ENCODE data around the gene SULT6B1. TPM values are rescaled to one million over a fixed set of nuclear protein-coding genes. Genes with fewer than 3 reads are reported as not detected.
"Not testable (repeated sequence)": the region's sequence is repeated elsewhere in the genome, so short reads cannot be mapped to it uniquely, and the experiment has no call there.

The SULT6B1 gene
- total RNA-seq, 4 donors from 2014 or later, result not detected

DNA sequence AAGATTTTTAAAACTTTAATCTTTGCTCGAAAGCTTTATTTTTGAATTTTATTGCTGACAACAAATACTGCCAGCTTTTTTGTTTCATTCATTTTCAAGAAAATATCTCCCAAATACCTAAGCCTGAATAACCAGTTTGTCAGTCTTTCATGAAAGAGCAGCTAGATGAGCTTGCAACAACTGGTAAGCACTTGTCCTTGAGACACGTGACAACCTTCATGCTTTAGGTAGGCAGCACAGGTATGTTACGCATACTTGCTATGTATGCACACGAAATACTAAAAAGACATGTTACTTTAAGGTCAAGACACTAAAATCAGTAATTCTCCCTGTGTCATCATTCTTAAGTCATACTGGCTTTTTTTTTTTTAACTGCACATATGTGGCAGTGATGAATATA, 30.6 kb upstream of the SULT6B1 start:
- no peak for DNase-seq
- TF ChIP-seq, protein P1, sequence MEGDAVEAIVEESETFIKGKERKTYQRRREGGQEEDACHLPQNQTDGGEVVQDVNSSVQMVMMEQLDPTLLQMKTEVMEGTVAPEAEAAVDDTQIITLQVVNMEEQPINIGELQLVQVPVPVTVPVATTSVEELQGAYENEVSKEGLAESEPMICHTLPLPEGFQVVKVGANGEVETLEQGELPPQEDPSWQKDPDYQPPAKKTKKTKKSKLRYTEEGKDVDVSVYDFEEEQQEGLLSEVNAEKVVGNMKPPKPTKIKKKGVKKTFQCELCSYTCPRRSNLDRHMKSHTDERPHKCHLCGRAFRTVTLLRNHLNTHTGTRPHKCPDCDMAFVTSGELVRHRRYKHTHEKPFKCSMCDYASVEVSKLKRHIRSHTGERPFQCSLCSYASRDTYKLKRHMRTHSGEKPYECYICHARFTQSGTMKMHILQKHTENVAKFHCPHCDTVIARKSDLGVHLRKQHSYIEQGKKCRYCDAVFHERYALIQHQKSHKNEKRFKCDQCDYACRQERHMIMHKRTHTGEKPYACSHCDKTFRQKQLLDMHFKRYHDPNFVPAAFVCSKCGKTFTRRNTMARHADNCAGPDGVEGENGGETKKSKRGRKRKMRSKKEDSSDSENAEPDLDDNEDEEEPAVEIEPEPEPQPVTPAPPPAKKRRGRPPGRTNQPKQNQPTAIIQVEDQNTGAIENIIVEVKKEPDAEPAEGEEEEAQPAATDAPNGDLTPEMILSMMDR (IDR thresholded peaks at IDR 0.05), result no peak
- no peak for TF ChIP-seq EP300 (IDR thresholded peaks at IDR 0.05; ENCODE audit: low read depth)
- TF ChIP-seq POLR2A (IDR thresholded peaks at IDR 0.05), result no peak
- TF ChIP-seq POLR2AphosphoS5 (IDR thresholded peaks at IDR 0.05), result no peak
- intact Hi-C loops (cut with DNase I; ENCODE audit: low total_unique reads) (no loop called here), in situ Hi-C loops (cut with MboI; ENCODE audit: low pct_ligation_motif_present in 1 of 4, low pct_unique_long_range_greater_than_20kb in 1 of 4, low sequenced_read_pairs in 3 of 4) (no loop called here)
- H3K27me3 ChIP-seq, result no peaks in the 10 kb centered on the region
- no peak overlapping the region for H3K27ac ChIP-seq
- H3K36me3 ChIP-seq, result peaks cover 0 to 72% (median 32%) of the 10 kb centered on the region in 4 donors
- no peak overlapping the region for H3K4me3 ChIP-seq
- no peaks in the 10 kb centered on the region for H3K4me1 ChIP-seq
- WGBS, 2 donors (ENCODE audit: low coverage in 1 of 2), result 96% methylated on average over 4 of the region's 4 CpGs
- no peaks in the 10 kb centered on the region for H3K9me3 ChIP-seq

DNA sequence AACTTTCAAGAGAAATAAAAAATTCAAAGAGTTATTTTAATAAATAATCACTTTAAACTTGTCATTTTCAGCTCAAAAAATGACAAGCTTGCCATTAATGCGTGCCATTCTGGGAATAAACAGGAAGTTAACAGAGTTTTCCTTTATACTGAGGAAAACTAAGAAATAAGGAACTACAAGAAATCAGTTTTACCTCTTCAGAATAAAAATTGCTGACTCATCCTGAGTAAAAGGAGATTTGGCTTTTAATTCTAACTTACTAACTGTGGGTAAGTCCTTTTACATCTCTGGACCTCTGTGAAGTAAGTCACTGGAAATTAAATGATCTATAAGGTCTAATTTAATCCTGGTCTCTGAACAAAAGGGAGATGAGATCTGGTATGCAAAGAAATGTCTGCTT, 26.8 kb upstream of the SULT6B1 start:
- in situ Hi-C loops (cut with MboI; ENCODE audit: low pct_ligation_motif_present in 1 of 4, low pct_unique_long_range_greater_than_20kb in 1 of 4, low sequenced_read_pairs in 3 of 4), result no loop called here
- intact Hi-C loops (cut with DNase I; ENCODE audit: low total_unique reads), result no loop called here
- Histone ChIP-seq H3K27ac (no peak overlapping the region), H3K4me3 (no peak overlapping the region), H3K9me3 (no peaks in the 10 kb centered on the region), H3K4me1 (no peaks in the 10 kb centered on the region), H3K27me3 (no peaks in the 10 kb centered on the region), H3K36me3 (peaks cover 0 to 77% (median 35%) of the 10 kb centered on the region in 4 donors)
- DNase-seq, result no peak
- TF ChIP-seq, protein P1 (IDR thresholded peaks at IDR 0.05), result no peak
- no peak for TF ChIP-seq POLR2A (IDR thresholded peaks at IDR 0.05)
- no peak for TF ChIP-seq POLR2AphosphoS5 (IDR thresholded peaks at IDR 0.05)
- no peak for TF ChIP-seq EP300 (IDR thresholded peaks at IDR 0.05; ENCODE audit: low read depth)
- 82 to 89% methylated on average over 1 of the region's 1 CpG for WGBS, 2 donors (ENCODE audit: low coverage in 1 of 2)

DNA sequence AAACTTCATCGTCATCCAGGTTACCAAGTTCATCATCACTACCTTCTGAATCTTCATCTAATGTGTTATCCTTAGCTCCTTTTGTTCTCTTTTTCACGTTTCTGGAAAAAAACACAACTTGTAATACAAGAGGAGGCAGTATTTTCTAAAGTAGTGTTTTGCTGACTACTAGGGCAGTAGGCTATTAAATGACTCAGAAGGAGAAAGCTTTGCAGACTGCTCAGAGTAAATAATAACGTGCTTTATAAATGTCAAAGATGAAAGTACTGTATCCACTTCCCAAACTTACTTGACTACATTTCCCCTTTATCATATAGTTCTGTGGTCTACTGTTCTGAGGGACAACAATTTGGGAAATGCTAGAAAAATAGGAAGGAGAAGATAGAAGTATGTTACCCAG, 23.5 kb upstream of the SULT6B1 start:
- intact Hi-C loops (cut with DNase I; ENCODE audit: low total_unique reads) (no loop called here), in situ Hi-C loops (cut with MboI; ENCODE audit: low pct_ligation_motif_present in 1 of 4, low pct_unique_long_range_greater_than_20kb in 1 of 4, low sequenced_read_pairs in 3 of 4) (no loop called here)
- 69 to 71% methylated on average over 3 of the region's 3 CpGs for WGBS, 2 donors (ENCODE audit: low coverage in 1 of 2)
- no peak for DNase-seq
- no peak for TF ChIP-seq EP300 (IDR thresholded peaks at IDR 0.05; ENCODE audit: low read depth)
- TF ChIP-seq POLR2AphosphoS5 (IDR thresholded peaks at IDR 0.05), result no peak
- TF ChIP-seq POLR2A (IDR thresholded peaks at IDR 0.05), result no peak
- TF ChIP-seq, protein P1 (IDR thresholded peaks at IDR 0.05), result no peak
- H3K27me3 ChIP-seq, result no peaks in the 10 kb centered on the region
- no peak overlapping the region for H3K27ac ChIP-seq
- H3K9me3 ChIP-seq, result peaks cover 11 to 16% of the 10 kb centered on the region in 2 donors
- peaks cover 0 to 95% (median 41%) of the 10 kb centered on the region in 4 donors for H3K36me3 ChIP-seq
- no peak overlapping the region for H3K4me3 ChIP-seq
- no peaks in the 10 kb centered on the region for H3K4me1 ChIP-seq

DNA sequence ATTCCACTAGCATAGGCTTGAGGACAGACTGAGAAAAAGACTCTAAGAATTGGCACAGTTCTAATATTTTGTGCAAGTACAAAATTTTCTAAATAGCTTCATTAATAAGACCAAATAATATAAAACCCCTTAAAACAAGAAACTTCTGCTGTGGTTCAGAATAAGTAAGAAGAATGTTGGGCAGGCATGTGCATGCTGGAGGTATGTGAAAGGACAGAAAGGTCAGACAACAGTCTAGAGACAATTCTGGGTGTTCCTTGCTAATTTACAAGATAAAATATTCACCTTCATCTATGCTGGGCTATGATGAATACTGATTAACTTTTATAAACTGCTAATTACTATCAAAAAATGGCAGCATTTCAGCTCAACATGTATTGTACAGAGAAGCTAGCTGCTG, 22.7 kb upstream of the SULT6B1 start:
- DNase-seq, result no peak
- in situ Hi-C loops (cut with MboI; ENCODE audit: low pct_ligation_motif_present in 1 of 4, low pct_unique_long_range_greater_than_20kb in 1 of 4, low sequenced_read_pairs in 3 of 4), result no loop called here
- peaks cover 11 to 17% of the 10 kb centered on the region in 2 donors for H3K9me3 ChIP-seq
- H3K4me1 ChIP-seq, result no peaks in the 10 kb centered on the region
- no peak for TF ChIP-seq POLR2A (IDR thresholded peaks at IDR 0.05)
- no peak for TF ChIP-seq POLR2AphosphoS5 (IDR thresholded peaks at IDR 0.05)
- no peak for TF ChIP-seq EP300 (IDR thresholded peaks at IDR 0.05; ENCODE audit: low read depth)
- TF ChIP-seq, protein P1 (IDR thresholded peaks at IDR 0.05), result no peak
- peaks cover 0 to 95% (median 44%) of the 10 kb centered on the region in 4 donors for H3K36me3 ChIP-seq
- no peak overlapping the region for H3K4me3 ChIP-seq
- no peaks in the 10 kb centered on the region for H3K27me3 ChIP-seq
- H3K27ac ChIP-seq, result no peak overlapping the region
- intact Hi-C loops (cut with DNase I; ENCODE audit: low total_unique reads), result no loop called here

DNA sequence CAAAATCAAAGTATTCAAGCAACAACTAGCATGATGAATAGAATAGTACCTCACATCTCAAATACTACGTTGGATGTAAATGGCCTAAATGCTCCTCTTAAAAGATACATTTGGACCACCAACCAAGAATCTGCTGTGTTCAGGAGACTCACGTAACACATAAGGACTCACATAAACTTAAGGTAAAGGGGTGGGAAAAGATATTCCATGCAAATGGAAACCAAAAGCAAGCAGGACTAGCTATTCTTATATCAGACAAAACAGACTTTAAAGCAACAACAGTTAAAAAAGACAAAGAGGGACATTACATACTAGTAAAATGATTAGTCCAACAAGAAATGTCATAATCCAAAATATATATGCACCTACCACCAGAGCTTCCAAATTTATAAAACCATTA, 18.3 kb upstream of the SULT6B1 start:
- H3K27ac ChIP-seq; H3K4me1 ChIP-seq; H3K27me3 ChIP-seq; intact Hi-C loops (cut with DNase I; ENCODE audit: low total_unique reads); DNase-seq; in situ Hi-C loops (cut with MboI; ENCODE audit: low pct_ligation_motif_present in 1 of 4, low pct_unique_long_range_greater_than_20kb in 1 of 4, low sequenced_read_pairs in 3 of 4); H3K4me3 ChIP-seq: not testable (repeated sequence)
- Histone ChIP-seq H3K9me3 (peaks cover 17 to 22% of the 10 kb centered on the region in 2 donors), H3K36me3 (peaks cover 0 to 99% (median 40%) of the 10 kb centered on the region in 4 donors)
- WGBS, 2 donors (ENCODE audit: low coverage in 1 of 2), result 98 to 100% methylated on average over 2 of the region's 2 CpGs

Data from transverse colon (tissue), 4 donors.